ENCODE measurements around the gene DUSP5.
"Not testable (repeated sequence)": the region's sequence is repeated elsewhere in the genome, so short reads cannot be mapped to it uniquely, and the experiment has no call there.

Gene DUSP5

DNA sequence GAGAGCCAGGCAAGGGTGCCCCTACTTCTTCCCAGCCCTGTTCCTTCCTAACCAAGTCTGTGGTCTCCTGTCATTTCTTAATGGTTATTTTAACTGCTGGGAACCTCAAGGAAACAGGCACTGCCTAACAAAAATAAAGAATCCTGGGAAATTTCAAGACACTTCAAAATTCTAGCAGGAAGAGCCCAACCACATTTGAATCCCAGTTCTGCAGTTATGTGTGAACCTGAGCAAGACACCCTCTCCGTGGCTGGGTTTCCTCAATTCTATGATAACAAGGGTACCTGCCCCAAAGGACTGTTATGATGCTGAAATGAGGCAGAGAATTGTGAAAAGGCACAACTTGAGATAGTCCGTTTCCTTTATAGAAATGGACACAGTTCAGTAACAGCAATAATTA lies 36.2 kb upstream of the DUSP5 start:
- no peak overlapping the region for H2BK15ac ChIP-seq (replicated peaks; ENCODE audit: low read depth)
- no peak overlapping the region for H3K4ac ChIP-seq (ENCODE audit: low read depth, low read length)
- no peaks in the 10 kb centered on the region for H3K79me1 ChIP-seq (ENCODE audit: low read length)
- H3K27ac ChIP-seq (ENCODE audit: low read depth, low read length), result no peak overlapping the region
- H3K4me3 ChIP-seq (ENCODE audit: low read length), result no peak overlapping the region
- H3K18ac ChIP-seq (ENCODE audit: low read length), result no peak overlapping the region
- no peak for DNase-seq
- no peaks in the 10 kb centered on the region for H3K27me3 ChIP-seq (ENCODE audit: insufficient read depth, low read length, poor library complexity)
- no peak overlapping the region for H4K8ac ChIP-seq (ENCODE audit: low read depth, low read length)
- H4K5ac ChIP-seq (ENCODE audit: low read length), result no peak overlapping the region
- H2BK5ac ChIP-seq (ENCODE audit: low read length), result no peak overlapping the region
- no peak overlapping the region for H3K4me2 ChIP-seq (ENCODE audit: low read length)
- no peaks in the 10 kb centered on the region for H3K79me2 ChIP-seq (ENCODE audit: control insufficient read depth, insufficient read depth, low read length)
- WGBS (ENCODE audit: extremely low coverage, insufficient coverage, low lambda C conversion rate), result no CpG with 5 or more reads among the region's 2 CpGs
- no peaks in the 10 kb centered on the region for H3K4me1 ChIP-seq (ENCODE audit: control insufficient read depth, low read depth, low read length)
- H3K56ac ChIP-seq (ENCODE audit: low read length), result no peak overlapping the region
- no peak overlapping the region for H2AK5ac ChIP-seq (ENCODE audit: low read length)
- H2BK120ac ChIP-seq (ENCODE audit: low read depth, low read length), result no peak overlapping the region
- H3K9ac ChIP-seq (ENCODE audit: low read length), result no peak overlapping the region
- H3K36me3 ChIP-seq (ENCODE audit: control insufficient read depth, insufficient read depth, low read length), result no peaks in the 10 kb centered on the region
- H3K23ac ChIP-seq (ENCODE audit: low read length), result no peak overlapping the region

DNA sequence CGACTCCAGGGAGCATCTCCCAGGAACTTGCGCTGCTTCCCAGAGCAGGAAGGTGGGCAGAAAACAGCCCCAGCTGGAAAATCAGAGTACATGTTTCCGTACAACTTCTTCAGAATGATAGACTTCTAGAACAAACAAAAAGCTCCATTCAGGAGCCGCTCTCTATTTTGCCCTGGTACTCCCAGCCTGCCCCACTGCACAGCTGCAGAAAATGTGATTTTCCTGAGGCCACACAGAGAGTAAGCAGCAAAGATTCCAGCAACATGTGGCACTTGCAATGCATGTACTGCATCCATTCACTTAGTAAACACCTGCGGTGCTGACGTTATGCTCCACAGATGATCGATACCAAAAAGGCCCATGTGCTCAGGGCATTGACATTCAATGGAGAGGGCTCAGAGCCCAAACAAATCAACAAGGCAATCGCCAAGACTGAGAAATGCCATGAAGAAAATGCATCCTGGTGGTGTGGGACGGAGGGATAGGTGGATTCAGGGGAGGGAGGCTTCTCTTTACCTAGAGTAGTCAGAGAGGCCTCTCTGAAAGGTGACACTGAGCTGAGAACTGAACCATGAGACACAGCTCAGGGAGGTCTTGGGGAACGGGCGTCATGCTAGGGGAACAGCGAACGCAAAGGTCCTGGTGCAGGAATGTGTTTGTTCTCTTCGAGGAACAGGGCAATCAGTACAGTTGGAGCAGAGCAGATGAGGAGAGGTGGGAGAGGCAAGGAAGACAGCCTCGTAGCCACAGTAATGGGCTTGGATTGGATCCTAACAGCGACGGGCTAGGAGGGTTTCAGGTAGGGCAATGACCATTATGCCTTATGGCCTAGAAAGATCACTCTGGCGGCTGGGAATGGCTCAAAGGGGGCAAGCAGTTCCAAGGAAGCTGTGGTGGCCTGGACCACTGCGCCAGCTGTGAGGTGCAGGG lies 35.3 kb upstream of the DUSP5 start:
- Histone ChIP-seq H3K27ac (ENCODE audit: low read depth, low read length) (no peak overlapping the region), H4K8ac (ENCODE audit: low read depth, low read length) (no peak overlapping the region), H3K27me3 (ENCODE audit: insufficient read depth, low read length, poor library complexity) (no peaks in the 10 kb centered on the region), H3K36me3 (ENCODE audit: control insufficient read depth, insufficient read depth, low read length) (no peaks in the 10 kb centered on the region), H2BK5ac (ENCODE audit: low read length) (no peak overlapping the region), H3K18ac (ENCODE audit: low read length) (no peak overlapping the region), H2BK15ac (replicated peaks; ENCODE audit: low read depth) (no peak overlapping the region), H3K4me1 (ENCODE audit: control insufficient read depth, low read depth, low read length) (no peaks in the 10 kb centered on the region), H3K56ac (ENCODE audit: low read length) (no peak overlapping the region), H3K79me1 (ENCODE audit: low read length) (no peaks in the 10 kb centered on the region), H3K23ac (ENCODE audit: low read length) (no peak overlapping the region), H2AK5ac (ENCODE audit: low read length) (no peak overlapping the region), H3K4me3 (ENCODE audit: low read length) (no peak overlapping the region), H2BK120ac (ENCODE audit: low read depth, low read length) (no peak overlapping the region), H4K5ac (ENCODE audit: low read length) (no peak overlapping the region), H3K4me2 (ENCODE audit: low read length) (no peak overlapping the region), H3K9ac (ENCODE audit: low read length) (no peak overlapping the region), H3K79me2 (ENCODE audit: control insufficient read depth, insufficient read depth, low read length) (no peaks in the 10 kb centered on the region), H3K4ac (ENCODE audit: low read depth, low read length) (no peak overlapping the region)
- WGBS (ENCODE audit: extremely low coverage, insufficient coverage, low lambda C conversion rate), result no CpG with 5 or more reads among the region's 19 CpGs
- DNase-seq, result no peak

DNA sequence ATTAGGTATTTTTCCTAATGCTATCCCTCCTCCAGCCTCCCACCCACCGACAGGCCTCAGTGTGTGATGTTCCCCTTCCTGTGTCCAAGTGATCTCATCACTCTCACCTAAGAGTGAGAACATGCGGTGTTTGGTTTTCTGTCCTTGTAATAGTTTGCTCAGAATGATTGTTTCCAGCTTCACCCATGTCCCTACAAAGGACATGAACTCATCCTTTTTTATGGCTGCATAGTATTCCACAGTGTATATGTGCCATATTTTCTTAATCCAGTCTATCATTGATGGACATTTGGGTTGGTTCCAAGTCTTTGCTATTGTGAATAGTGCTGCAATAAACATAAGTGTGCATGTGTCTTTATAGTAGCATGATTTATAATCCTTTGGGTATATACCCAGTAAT lies 29.4 kb upstream of the DUSP5 start:
- H3K9ac ChIP-seq (ENCODE audit: low read length); H3K23ac ChIP-seq (ENCODE audit: low read length); H2BK120ac ChIP-seq (ENCODE audit: low read depth, low read length); H2BK15ac ChIP-seq (replicated peaks; ENCODE audit: low read depth); H3K79me1 ChIP-seq (ENCODE audit: low read length); H2BK5ac ChIP-seq (ENCODE audit: low read length); H3K27ac ChIP-seq (ENCODE audit: low read depth, low read length); H3K4ac ChIP-seq (ENCODE audit: low read depth, low read length); H4K5ac ChIP-seq (ENCODE audit: low read length); H4K8ac ChIP-seq (ENCODE audit: low read depth, low read length); H3K4me3 ChIP-seq (ENCODE audit: low read length); H3K4me1 ChIP-seq (ENCODE audit: control insufficient read depth, low read depth, low read length); H3K18ac ChIP-seq (ENCODE audit: low read length); DNase-seq; H3K56ac ChIP-seq (ENCODE audit: low read length); H3K79me2 ChIP-seq (ENCODE audit: control insufficient read depth, insufficient read depth, low read length); H3K36me3 ChIP-seq (ENCODE audit: control insufficient read depth, insufficient read depth, low read length); H3K27me3 ChIP-seq (ENCODE audit: insufficient read depth, low read length, poor library complexity); H3K4me2 ChIP-seq (ENCODE audit: low read length); H2AK5ac ChIP-seq (ENCODE audit: low read length): not testable (repeated sequence)
- no CpG with 5 or more reads among the region's 2 CpGs for WGBS (ENCODE audit: extremely low coverage, insufficient coverage, low lambda C conversion rate)

DNA sequence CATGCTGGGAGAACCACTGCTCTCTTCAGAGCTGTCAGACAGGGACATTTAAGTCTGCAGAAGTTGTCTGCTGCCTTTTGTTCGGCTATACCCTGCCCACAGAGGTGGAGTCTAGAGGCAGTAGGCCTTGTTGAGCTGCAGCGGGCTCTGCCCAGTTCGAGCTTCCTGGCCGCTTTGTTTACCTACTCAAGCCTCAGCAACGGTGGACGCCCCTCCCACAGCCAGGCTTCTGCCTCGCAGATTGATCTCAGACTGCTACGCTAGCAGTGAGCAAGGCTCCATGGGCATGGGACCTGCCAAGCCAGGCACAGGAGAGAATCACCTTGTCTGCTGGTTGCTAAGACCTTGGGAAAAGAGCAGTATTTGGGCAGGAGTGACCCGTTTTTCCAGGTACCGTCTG lies 27.2 kb upstream of the DUSP5 start:
- H3K27me3 ChIP-seq (ENCODE audit: insufficient read depth, low read length, poor library complexity); H3K36me3 ChIP-seq (ENCODE audit: control insufficient read depth, insufficient read depth, low read length); H4K8ac ChIP-seq (ENCODE audit: low read depth, low read length); H3K23ac ChIP-seq (ENCODE audit: low read length); H3K4ac ChIP-seq (ENCODE audit: low read depth, low read length); H3K79me2 ChIP-seq (ENCODE audit: control insufficient read depth, insufficient read depth, low read length); H2BK15ac ChIP-seq (replicated peaks; ENCODE audit: low read depth); H3K9ac ChIP-seq (ENCODE audit: low read length); H3K79me1 ChIP-seq (ENCODE audit: low read length); H2BK120ac ChIP-seq (ENCODE audit: low read depth, low read length); H3K4me3 ChIP-seq (ENCODE audit: low read length); H3K4me2 ChIP-seq (ENCODE audit: low read length); H3K18ac ChIP-seq (ENCODE audit: low read length); H3K56ac ChIP-seq (ENCODE audit: low read length); H3K4me1 ChIP-seq (ENCODE audit: control insufficient read depth, low read depth, low read length); DNase-seq; H2BK5ac ChIP-seq (ENCODE audit: low read length); H3K27ac ChIP-seq (ENCODE audit: low read depth, low read length); H4K5ac ChIP-seq (ENCODE audit: low read length); H2AK5ac ChIP-seq (ENCODE audit: low read length): not testable (repeated sequence)
- WGBS (ENCODE audit: extremely low coverage, insufficient coverage, low lambda C conversion rate), result no CpG with 5 or more reads among the region's 10 CpGs

DNA sequence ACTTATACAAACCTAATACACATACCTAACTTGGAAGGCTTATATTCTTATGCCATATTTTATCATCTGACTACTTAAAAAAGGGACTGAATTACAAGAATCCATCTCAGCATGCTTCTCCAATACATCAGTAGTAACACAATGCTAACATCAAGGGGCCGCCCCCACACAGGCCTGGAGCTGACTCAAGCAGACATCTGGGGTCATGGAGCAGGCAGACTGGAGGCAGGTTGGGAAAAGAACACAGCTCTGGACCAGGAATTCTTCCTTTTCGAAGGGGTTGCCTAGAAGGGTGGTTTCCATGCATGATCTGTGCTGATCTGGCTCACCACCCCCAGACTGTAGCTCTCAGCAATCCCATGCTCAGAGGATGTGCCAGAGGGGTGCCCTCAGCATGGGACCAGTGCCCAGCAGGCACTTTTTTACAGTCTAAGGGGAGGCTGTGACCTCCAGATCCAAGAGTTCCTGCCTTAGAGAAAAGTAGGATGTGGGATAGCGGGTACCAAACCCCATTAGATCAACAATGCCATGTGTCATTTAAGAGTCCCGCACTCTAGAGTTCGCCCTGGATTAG lies 26.1 kb upstream of the DUSP5 start:
- Histone ChIP-seq H3K9ac (ENCODE audit: low read length) (no peak overlapping the region), H2AK5ac (ENCODE audit: low read length) (no peak overlapping the region), H2BK15ac (replicated peaks; ENCODE audit: low read depth) (no peak overlapping the region), H3K36me3 (ENCODE audit: control insufficient read depth, insufficient read depth, low read length) (no peaks in the 10 kb centered on the region), H3K4me2 (ENCODE audit: low read length) (no peak overlapping the region), H3K4me3 (ENCODE audit: low read length) (no peak overlapping the region), H3K23ac (ENCODE audit: low read length) (no peak overlapping the region), H4K5ac (ENCODE audit: low read length) (no peak overlapping the region), H3K18ac (ENCODE audit: low read length) (no peak overlapping the region), H3K4ac (ENCODE audit: low read depth, low read length) (no peak overlapping the region), H3K4me1 (ENCODE audit: control insufficient read depth, low read depth, low read length) (peaks cover 7% of the 10 kb centered on the region), H3K56ac (ENCODE audit: low read length) (no peak overlapping the region), H2BK5ac (ENCODE audit: low read length) (no peak overlapping the region), H3K27ac (ENCODE audit: low read depth, low read length) (no peak overlapping the region), H3K79me1 (ENCODE audit: low read length) (no peaks in the 10 kb centered on the region), H4K8ac (ENCODE audit: low read depth, low read length) (no peak overlapping the region), H2BK120ac (ENCODE audit: low read depth, low read length) (no peak overlapping the region), H3K79me2 (ENCODE audit: control insufficient read depth, insufficient read depth, low read length) (no peaks in the 10 kb centered on the region), H3K27me3 (ENCODE audit: insufficient read depth, low read length, poor library complexity) (no peaks in the 10 kb centered on the region)
- no CpG with 5 or more reads among the region's 5 CpGs for WGBS (ENCODE audit: extremely low coverage, insufficient coverage, low lambda C conversion rate)
- no peak for DNase-seq
